HG02981 (cell line): ENCODE results near the gene PPM1J.

ENCODE experiments used
- ATAC-seq: cut with Tn5 transposase; IDR thresholded peaks from one replicate; pipeline ENCODE4 v1.9.1; 2021; ENCODE audit warnings: mild to moderate bottlenecking, moderate library complexity; ENCODE audit not compliant: unreplicated experiment

The PPM1J gene

GRCh38 chr1:112706505-112707220, 8.5 kb downstream of the PPM1J start, which contains the start of gene RHOC:
TSS of gene RHOC (minus strand) at chr1:112707127. CDS start at chr1:112703799, 3,328 bp downstream.
- peak; percentile 65 for ATAC-seq

DNA sequence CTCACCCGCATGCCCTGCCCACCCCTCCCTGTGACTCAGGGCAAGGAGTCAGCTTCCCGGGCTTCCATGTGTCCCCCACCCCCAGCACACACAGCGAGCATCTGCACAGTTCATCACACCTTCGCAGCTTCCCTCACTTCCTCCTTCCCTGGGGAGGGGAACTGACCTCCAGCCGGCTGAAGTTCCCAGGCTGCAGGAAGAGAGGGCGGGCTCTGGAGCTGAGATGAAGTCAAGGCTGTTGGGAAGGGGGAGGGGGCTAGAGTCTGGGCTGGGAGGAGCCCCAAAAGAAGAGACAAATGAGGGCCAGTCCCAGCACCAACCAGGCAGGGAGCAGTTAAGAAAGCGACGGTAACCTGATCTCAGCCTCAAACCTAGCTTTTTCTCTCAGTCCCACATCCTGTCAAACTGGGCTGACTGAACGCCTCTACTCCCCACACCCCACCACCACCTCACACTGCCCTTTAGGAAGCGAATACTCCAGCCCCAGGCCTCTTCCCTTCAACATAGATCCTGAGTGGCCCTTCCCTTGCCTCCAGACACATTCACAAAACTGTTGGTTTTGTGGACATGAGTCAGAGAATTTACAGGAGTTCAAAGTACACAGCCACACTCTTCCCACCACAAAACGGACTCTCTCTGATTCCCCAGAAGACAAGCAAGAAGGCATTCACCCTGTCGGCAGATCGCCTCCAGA, 10.1 kb downstream of the PPM1J start:
- ATAC-seq, result peak; percentile 60

DNA sequence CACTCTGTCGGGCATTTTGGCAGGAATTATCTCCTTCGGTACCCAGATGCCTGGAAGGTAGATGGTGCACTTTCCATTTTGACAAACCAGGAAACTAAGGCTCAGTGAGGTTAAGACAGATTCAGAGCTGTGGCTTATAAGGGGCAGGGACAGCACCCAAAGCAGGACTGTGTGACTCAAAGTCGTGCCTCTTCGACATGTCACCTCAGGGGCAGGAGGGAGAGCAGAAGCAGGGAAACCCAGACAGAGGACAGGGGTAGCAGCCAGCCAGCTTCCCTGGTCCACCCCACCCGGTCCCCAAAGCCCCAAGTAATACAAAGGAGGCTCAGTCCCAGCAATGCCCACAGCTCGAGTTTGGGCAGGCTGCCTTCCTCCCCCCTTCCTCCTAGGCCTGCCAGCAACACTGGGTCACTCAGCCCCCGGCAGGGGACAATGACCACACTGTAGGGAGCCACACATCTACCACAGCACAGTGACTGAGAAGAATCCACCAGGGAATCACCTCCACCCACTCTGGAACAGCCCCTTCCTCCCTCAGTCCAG, 10.7 kb downstream of the PPM1J start:
- ATAC-seq, result no peak

DNA sequence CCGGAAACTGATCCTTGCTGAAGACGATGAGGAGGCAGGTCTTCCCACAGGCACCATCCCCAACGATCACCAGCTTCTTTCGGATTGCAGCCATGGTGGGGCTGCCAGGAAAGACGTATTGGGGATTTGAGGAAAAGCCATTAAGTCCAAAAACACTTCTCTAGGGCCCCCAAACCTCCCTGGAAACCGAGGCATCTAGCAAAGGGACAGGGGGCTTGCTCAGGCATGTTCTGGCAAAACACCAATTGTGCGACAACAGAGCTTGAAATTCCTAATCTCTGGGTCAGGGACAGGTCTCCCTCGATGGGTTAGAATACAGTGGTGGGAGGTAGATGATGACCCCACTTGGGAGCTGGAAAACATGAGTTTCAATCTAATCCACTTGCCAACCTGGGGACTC, 11.4 kb downstream of the PPM1J start:
- ATAC-seq, result no peak

DNA sequence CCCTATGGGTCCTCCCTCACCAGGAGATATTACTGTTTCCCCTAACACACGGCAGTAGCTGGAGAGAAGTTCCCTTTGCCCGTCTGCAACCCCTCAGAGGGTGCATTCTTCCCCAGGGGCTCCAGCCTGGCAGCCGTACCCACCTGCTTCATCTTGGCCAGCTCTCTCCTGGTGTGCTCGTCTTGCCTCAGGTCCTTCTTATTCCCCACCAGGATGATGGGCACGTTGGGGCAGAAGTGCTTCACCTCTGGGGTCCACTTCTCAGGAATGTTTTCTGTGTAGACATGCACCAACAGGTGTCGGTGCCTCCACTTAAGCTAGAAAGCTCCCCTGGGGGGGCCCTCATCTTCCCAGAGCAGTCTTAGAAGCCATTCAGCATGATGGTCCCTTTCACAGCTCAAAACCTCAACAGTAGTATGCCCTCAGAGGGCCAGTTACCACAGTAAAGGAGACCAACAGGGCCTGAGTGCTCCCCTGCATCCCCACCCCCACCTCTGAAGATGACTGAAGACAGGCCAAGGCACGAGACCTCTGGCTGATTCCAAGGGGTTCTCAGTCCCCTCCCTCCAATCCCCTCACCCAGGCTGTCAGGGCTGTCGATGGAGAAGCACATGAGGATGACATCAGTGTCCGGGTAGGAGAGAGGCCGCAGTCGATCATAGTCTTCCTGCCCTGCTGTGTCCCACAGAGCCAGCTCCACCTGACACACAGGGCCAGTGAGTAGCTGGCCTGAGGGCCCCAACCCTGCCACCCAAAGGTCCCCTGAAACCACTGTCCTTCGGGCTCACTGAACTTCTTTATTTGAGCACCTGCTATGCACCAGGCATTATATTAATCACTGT, 12.5 kb downstream of the PPM1J start:
- ATAC-seq, result no peak

- ATAC-seq, result no peak
These were observed 13.1 kb downstream of the PPM1J start for GRCh38 chr1:112702067-112702395.

DNA sequence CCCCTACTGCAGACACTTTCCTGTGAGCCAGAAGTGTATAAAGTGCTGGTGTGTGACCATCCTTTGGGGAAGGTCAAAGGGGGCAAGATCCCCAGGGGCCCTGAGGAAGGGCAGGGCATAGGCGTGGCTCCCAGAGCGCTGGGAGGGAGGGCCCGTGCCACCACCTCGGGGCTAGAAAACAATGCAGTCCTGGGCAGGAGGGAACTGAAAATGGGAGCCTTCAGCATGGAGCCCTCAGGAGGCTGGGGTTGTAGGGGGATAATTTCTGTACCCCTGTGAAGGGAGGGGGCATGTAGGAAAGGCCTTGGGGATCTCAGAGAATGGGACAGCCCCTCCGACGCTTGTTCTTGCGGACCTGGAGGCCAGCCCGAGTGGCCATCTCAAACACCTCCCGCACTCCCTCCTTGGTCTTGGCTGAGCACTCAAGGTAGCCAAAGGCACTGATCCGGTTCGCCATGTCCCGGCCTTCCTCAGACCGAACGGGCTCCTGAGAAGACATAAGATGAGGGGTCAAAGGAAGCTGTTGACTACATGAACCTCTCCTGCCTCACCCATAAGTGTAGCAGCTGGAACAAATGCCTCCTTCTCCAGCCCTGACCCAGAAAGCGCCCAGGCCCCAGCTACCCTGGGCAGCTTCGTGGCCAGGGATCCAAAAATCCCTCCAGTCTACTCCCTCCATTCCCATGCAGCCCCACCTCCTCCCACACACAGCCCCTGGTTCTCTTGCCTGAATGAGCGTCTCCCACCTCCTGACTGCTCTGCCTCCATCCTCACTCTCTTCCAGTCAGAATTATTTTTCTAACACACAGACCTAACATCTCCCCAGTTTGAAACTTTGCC, 13.7 kb downstream of the PPM1J start:
- no peak for ATAC-seq

- peak; percentile 44 for ATAC-seq
These were observed 14.6 kb downstream of the PPM1J start for GRCh38 chr1:112700290-112701226.

DNA sequence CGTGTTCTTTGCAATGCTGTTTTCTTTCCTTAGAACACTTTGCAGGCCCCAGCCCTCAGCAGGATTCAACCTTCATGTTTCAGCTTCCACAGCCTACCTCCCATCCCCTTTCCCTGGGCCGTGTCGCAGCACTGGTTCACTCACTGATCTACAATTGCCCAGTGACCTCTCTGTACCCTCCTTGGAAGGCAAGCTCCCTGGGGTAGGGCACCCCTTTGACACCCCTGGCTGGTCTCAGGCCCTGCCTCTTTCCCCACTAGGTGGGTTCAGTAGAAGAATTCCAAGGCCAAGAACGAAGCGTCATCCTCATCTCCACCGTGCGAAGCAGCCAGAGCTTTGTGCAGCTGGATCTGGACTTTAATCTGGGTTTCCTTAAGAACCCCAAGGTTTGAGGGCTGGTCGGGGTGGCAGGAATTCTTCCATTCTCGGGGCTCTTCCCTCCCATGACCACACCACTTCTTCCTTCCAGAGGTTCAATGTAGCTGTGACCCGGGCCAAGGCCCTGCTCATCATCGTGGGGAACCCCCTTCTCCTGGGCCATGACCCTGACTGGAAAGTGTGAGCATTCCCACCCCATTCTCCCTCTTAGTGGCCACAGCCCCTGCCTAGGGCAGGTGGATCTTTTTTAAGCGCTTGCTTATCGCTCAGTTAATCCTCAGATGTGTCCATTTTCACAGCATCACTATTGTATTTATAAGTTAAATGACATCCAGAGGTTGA, 15.5 kb downstream of the PPM1J start:
- ATAC-seq, result no peak

DNA sequence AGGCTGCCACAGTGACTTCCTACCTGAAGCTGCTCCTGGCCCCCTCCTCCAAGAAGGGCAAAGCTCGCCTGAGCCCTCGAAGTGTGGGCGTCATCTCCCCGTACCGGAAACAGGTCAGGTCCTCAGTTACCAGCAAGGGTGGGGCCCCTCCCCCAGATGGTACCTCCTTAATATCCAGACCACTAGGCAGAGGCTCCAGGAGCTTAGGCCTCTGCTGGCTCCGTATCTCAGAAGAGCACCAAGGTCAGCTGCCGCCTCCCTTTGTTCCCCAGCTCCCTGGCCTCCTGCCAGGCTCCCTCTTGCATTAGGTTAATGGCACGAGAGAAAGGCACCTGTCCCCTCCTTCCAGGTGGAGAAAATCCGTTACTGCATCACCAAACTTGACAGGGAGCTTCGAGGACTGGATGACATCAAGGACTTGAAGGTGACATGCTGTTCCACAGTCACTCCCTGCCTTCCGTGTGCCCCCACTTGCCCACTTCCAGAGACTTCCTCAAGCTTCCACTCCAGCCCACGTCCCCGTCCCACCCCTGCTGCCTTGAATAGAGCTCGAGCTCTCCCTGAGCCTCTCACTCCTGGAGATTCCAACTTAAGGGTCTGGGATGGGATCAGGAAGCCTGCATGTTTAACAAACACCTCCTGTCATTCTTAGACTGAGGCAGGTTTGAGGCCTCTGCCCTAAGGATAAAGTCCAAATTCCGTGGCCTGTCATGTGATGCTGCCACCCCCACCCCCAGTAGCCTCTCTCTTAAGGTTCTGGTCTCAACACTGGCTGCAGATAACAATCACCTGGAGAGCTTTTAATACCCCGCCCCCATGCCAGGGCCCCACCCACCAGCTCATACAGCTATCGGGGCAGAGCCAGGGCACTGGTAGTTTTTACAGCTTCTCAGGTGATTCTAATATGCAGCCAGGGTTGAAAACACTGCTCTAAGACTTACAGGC, 16.5 kb downstream of the PPM1J start:
- ATAC-seq, result no peak

DNA sequence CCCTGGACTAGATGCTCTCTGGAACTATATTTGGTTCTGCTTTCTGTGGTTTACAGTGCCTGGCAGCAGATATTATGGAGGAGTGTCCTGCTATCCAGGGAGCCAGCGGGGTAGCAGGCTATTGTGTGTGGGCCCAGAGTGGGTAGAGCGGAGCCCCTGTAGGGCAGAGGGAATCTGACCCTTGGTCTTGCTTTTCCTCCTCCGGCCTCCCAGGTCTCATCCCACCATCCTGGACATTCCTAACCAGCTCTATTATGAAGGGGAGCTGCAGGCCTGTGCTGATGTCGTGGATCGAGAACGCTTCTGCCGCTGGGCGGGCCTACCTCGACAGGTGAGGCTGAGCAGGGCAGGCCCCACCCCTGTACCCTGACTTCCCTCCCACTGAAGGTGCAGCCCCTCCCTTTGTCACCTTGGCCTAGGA, 17.3 kb downstream of the PPM1J start:
- ATAC-seq, result no peak

DNA sequence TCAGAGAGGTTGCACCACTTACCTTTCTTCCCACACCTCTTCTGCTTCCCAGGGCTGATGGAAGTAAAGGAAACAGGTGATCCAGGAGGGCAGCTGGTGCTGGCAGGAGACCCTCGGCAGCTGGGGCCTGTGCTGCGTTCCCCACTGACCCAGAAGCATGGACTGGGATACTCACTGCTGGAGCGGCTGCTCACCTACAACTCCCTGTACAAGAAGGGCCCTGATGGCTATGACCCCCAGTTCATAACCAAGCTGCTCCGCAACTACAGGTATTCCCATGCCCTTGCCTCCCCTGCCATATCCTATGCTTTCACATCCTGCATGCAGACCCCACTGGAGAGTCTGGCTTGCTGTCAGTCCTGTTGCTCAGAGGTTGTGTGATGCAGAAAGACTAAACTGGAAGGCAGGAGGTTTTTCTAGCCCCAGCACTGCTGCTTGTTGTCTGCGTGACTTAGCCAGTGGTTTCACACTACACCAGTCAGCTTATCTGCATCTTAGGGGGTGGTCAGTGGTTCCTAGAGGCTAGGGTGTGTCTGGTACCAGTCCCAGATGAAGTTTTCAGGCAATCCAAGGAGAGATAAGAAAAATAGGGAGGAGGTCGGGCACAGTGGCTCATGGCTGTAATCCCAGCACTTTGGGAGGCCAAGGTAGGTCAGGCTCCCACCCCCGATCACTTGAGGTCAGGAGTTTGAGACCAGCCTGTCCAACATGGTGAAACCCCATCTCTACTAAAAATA, 18.4 kb downstream of the PPM1J start:
- ATAC-seq, result no peak

DNA sequence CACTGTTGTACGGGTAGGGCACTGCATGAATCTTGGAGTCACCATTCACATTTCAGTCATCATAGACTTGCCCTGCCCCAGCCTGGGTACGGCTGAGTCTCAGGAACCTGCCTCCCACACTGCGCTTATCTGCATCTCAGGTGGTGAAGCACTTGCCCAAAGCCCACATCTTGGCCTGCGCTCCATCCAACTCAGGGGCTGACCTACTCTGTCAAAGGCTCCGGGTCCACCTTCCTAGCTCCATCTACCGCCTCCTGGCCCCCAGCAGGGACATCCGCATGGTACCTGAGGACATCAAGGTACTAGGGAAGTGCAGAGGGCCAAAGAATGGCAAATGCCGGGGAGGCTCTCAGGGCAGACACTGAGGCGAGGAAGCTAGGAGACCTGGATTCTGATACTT, 19.9 kb downstream of the PPM1J start:
- ATAC-seq, result no peak

- no peak for ATAC-seq
These were observed 20.7 kb downstream of the PPM1J start for GRCh38 chr1:112694363-112694929.

- ATAC-seq, result no peak
These were observed 21.3 kb downstream of the PPM1J start for GRCh38 chr1:112693821-112694220.

- ATAC-seq, result no peak
These were observed 22.5 kb downstream of the PPM1J start for GRCh38 chr1:112692681-112693080.

GRCh38 chr1:112689842-112690237, 25.3 kb downstream of the PPM1J start:
- ATAC-seq, result no peak
